GM12878 (cell line): ENCODE data around the gene SCYGR1. TPM values are rescaled to one million over a fixed set of nuclear protein-coding genes. Genes with fewer than 3 reads are reported as not detected.
A peak's percentile ranks its signal among the peaks of the same experiment; 100 is the strongest.

Experiments used
- BCL11A ChIP-seq: IDR thresholded peaks from 2 replicates; pipeline ENCODE4 v1.6.1; 2011; ENCODE audit warnings: low read depth, low read length
- DPF2 ChIP-seq: fragments of 450-650 bp; IDR thresholded peaks from 2 replicates; pipeline ENCODE4 v1.6.1; 2017; ENCODE audit warnings: mild to moderate bottlenecking
- GATAD2B ChIP-seq: fragments of 450-650 bp; conservative IDR thresholded peaks from 2 replicates; pipeline ENCODE4 v1.6.1; 2017; ENCODE audit warnings: low read depth, mild to moderate bottlenecking, moderate library complexity
- NFYA ChIP-seq: IDR thresholded peaks from 2 replicates; pipeline ENCODE4 v1.6.1; 2011; ENCODE audit warnings: low read depth, mild to moderate bottlenecking, low read length, improper control_type of control experiment, borderline replicate concordance
- POLR2AphosphoS5 ChIP-seq: IDR thresholded peaks from 2 replicates; pipeline ENCODE4 v1.6.1; 2011; ENCODE audit warnings: mild to moderate bottlenecking, low read length, inconsistent platforms
- RUNX3 ChIP-seq: IDR thresholded peaks from 2 replicates; pipeline ENCODE4 v1.6.1; 2012; ENCODE audit warnings: low read length, inconsistent platforms
- TCF12 ChIP-seq: IDR thresholded peaks from 2 replicates; pipeline ENCODE4 v1.6.1; 2011; ENCODE audit warnings: low read depth, mild to moderate bottlenecking, low read length
- ZBTB40 ChIP-seq: fragments of 450-650 bp; IDR thresholded peaks from 2 replicates; pipeline ENCODE4 v1.6.1; 2016; ENCODE audit warnings: mild to moderate bottlenecking, moderate library complexity, borderline replicate concordance
- ZNF217 ChIP-seq: fragments of 450-650 bp; IDR thresholded peaks from 2 replicates; pipeline ENCODE4 v1.6.1; 2017; ENCODE audit warnings: antibody characterized with exemption, mild to moderate bottlenecking
- polyA plus RNA-seq, 11 experiments: library from polyadenylated mRNA; depleted of rRNA in 4 of 11; unstranded in 6 of 11; stranded (reverse) in 5 of 11; fragments of >200 nt; fragmentation: Nextera tagmentation in 4 of 11; fragmentation: Illumina TruSeq in 1 of 11; extraction: Ambion mirVana in 4 of 11; extraction: Trizol in 1 of 11; gene quantifications; 1 replicate in 1 of 11; 2 replicates in 10 of 11; pipeline versions ENCODE4 v1.2.1 to v1.2.3, GENCODE V29; 2011 to 2016; ENCODE audit warnings: inconsistent platforms in 2 of 11, missing spikeins in 2 of 11, low read depth in 1 of 11
- total RNA-seq, 4 experiments: library from RNA; depleted of rRNA in 3 of 4; stranded (reverse); fragments of >200 nt in 3 of 4; fragmentation: Illumina TruSeq in 1 of 4; extraction: Trizol in 1 of 4; gene quantifications; 2 replicates each; pipeline versions ENCODE4 v1.2.1 to v1.2.3, GENCODE V29; 2013 to 2021
- TF ChIP-seq, protein P1 (sequence below): fragments of 450-650 bp; IDR thresholded peaks from 2 replicates; pipeline ENCODE4 v1.6.1; 2017; ENCODE audit warnings: low read depth, mild to moderate bottlenecking, moderate library complexity
- TF ChIP-seq, protein P2 (sequence below): fragments of 450-650 bp; IDR thresholded peaks from 2 replicates; pipeline ENCODE4 v1.6.1; 2016; ENCODE audit warnings: mild to moderate bottlenecking

Gene SCYGR1
- total and polyA plus RNA-seq, 10 of the 15 experiments (the other 5 are each of a cell fraction or from before 2014, with no cell fraction given), result not detected

GRCh38 chr2:227351639-227352038 lies 36.1 kb downstream of the SCYGR1 start (continued):
- no peak for TF ChIP-seq ZBTB40
- no peak for TF ChIP-seq GATAD2B
- TF ChIP-seq, protein P1, sequence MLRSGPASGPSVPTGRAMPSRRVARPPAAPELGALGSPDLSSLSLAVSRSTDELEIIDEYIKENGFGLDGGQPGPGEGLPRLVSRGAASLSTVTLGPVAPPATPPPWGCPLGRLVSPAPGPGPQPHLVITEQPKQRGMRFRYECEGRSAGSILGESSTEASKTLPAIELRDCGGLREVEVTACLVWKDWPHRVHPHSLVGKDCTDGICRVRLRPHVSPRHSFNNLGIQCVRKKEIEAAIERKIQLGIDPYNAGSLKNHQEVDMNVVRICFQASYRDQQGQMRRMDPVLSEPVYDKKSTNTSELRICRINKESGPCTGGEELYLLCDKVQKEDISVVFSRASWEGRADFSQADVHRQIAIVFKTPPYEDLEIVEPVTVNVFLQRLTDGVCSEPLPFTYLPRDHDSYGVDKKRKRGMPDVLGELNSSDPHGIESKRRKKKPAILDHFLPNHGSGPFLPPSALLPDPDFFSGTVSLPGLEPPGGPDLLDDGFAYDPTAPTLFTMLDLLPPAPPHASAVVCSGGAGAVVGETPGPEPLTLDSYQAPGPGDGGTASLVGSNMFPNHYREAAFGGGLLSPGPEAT, result peak; percentile 48; the same call in 1 of the 2 replicates
- no peak for TF ChIP-seq ZNF217
- TF ChIP-seq TCF12, result no peak
- peak; percentile 37; the same call in 1 of the 2 replicates for TF ChIP-seq POLR2AphosphoS5
- peak; percentile 4; the same call in 1 of the 2 replicates for TF ChIP-seq RUNX3
- TF ChIP-seq, protein P2, sequence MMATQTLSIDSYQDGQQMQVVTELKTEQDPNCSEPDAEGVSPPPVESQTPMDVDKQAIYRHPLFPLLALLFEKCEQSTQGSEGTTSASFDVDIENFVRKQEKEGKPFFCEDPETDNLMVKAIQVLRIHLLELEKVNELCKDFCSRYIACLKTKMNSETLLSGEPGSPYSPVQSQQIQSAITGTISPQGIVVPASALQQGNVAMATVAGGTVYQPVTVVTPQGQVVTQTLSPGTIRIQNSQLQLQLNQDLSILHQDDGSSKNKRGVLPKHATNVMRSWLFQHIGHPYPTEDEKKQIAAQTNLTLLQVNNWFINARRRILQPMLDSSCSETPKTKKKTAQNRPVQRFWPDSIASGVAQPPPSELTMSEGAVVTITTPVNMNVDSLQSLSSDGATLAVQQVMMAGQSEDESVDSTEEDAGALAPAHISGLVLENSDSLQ, result peak; percentile 54; the same call in 1 of the 2 replicates
- no peak for TF ChIP-seq NFYA
- no peak for TF ChIP-seq BCL11A
- TF ChIP-seq DPF2, result no peak
- TF ChIP-seq, all 136 proteins: peak for 7
